GM23338 (cell line): Measurements from ENCODE around the gene DYNLL2. TPM values are rescaled to one million over a fixed set of nuclear protein-coding genes. Genes with fewer than 3 reads are reported as not detected.

Experiments used
- ATAC-seq: fragments of 200-7000 bp; cut with Tn5 transposase; 3 replicates; pipeline ENCODE4 v1.9.1; 2020
- DNase-seq: peaks from one replicate; pipeline ENCODE4 v3.0.0-alpha.2; 2015; ENCODE audit warnings: low spot score
- H2AFZ ChIP-seq: fragments of 200-600 bp; sonication (generic); 2 replicates; pipeline ENCODE4 v1.8.0; 2016; ENCODE audit warnings: antibody characterized with exemption, mild to moderate bottlenecking, moderate library complexity
- H3F3A ChIP-seq: fragments of 200-600 bp; sonication (generic); replicated peaks from 2 replicates; pipeline ENCODE4 v1.8.0; 2017; ENCODE audit warnings: antibody characterized with exemption, mixed run types, low read depth
- H3K27ac ChIP-seq: fragments of 200-600 bp; sonication (generic); 2 replicates; pipeline ENCODE4 v1.6.1; 2016; ENCODE audit warnings: low read depth
- H3K27me3 ChIP-seq: fragments of 200-600 bp; sonication (generic); 2 replicates; pipeline ENCODE4 v1.8.0; 2016; ENCODE audit warnings: mild to moderate bottlenecking, mixed run types, moderate library complexity; ENCODE audit not compliant: insufficient read depth
- H3K36me3 ChIP-seq: fragments of 200-600 bp; sonication (generic); 2 replicates; pipeline ENCODE4 v1.8.0; 2016; ENCODE audit warnings: mild to moderate bottlenecking; ENCODE audit not compliant: insufficient read depth
- H3K4me1 ChIP-seq: fragments of 200-600 bp; sonication (generic); 2 replicates; pipeline ENCODE4 v1.8.0; 2016; ENCODE audit warnings: mild to moderate bottlenecking, moderate library complexity; ENCODE audit not compliant: insufficient read depth
- H3K4me2 ChIP-seq: fragments of 200-600 bp; sonication (generic); 2 replicates; pipeline ENCODE4 v1.7.1; 2017; ENCODE audit warnings: mixed run types
- H3K4me3 ChIP-seq: fragments of 200-600 bp; sonication (generic); 2 replicates; pipeline ENCODE4 v1.6.1; 2016; ENCODE audit warnings: mixed run types
- H3K79me2 ChIP-seq: fragments of 200-600 bp; sonication (generic); replicated peaks from 2 replicates; pipeline ENCODE4 v1.8.0; 2017; ENCODE audit warnings: mild to moderate bottlenecking; ENCODE audit not compliant: insufficient read depth
- H3K9me2 ChIP-seq: fragments of 200-600 bp; sonication (generic); 2 replicates; pipeline ENCODE4 v1.8.0; 2017; ENCODE audit not compliant: insufficient read depth
- H4K20me1 ChIP-seq: fragments of 200-600 bp; sonication (generic); replicated peaks from 2 replicates; pipeline ENCODE4 v1.8.0; 2017; ENCODE audit warnings: mild to moderate bottlenecking; ENCODE audit not compliant: insufficient read depth
- H3K27ac Mint-ChIP-seq: 2 replicates; pipeline ENCODE4 v1.8.0; 2020; ENCODE audit warnings: inconsistent platforms, mild to moderate bottlenecking, moderate library complexity, mixed read lengths
- H3K27me3 Mint-ChIP-seq: 3 replicates; pipeline ENCODE4 v1.8.0; 2022; ENCODE audit warnings: low read depth, mild to moderate bottlenecking, moderate library complexity, mixed read lengths, inconsistent platforms; ENCODE audit not compliant: insufficient read depth, poor library complexity
- H3K36me3 Mint-ChIP-seq: 3 replicates; pipeline ENCODE4 v1.8.0; 2021; ENCODE audit warnings: low read depth, mild to moderate bottlenecking, inconsistent platforms, moderate library complexity, mixed read lengths
- H3K4me1 Mint-ChIP-seq: 3 replicates; pipeline ENCODE4 v1.8.0; 2020; ENCODE audit warnings: mild to moderate bottlenecking, inconsistent platforms, mixed read lengths
- H3K4me3 Mint-ChIP-seq: 3 replicates; pipeline ENCODE4 v1.8.0; 2021; ENCODE audit warnings: moderate library complexity, mild to moderate bottlenecking, inconsistent platforms, mixed read lengths
- H3K9me3 Mint-ChIP-seq: 3 replicates; pipeline ENCODE4 v1.8.0; 2020; ENCODE audit warnings: moderate library complexity, mild to moderate bottlenecking, inconsistent platforms, mixed read lengths
- CREB1 ChIP-seq: fragments of 250-450 bp; sonication (Bioruptor Pico); IDR thresholded peaks from 2 replicates; pipeline ENCODE4 v1.5.0; 2020; ENCODE audit warnings: low read depth, mild to moderate bottlenecking, moderate library complexity
- CTCF ChIP-seq, 2 experiments: fragments of 200-600 bp in 1 of 2; sonication (generic) in 1 of 2; conservative IDR thresholded peaks; 2 replicates each; pipeline versions ENCODE4 v1.5.1 to v1.6.1; 2016 to 2017; ENCODE audit warnings: antibody characterized with exemption in 2 of 2, low read depth in 2 of 2, mild to moderate bottlenecking in 2 of 2, moderate library complexity in 1 of 2
- EZH2 ChIP-seq: fragments of 200-600 bp; sonication (generic); IDR thresholded peaks from one replicate; pipeline ENCODE4 v1.8.0; 2017; ENCODE audit warnings: antibody characterized with exemption, mild to moderate bottlenecking, low read depth; ENCODE audit not compliant: unreplicated experiment
- NANOG ChIP-seq: IDR thresholded peaks from 2 replicates; pipeline ENCODE4 v1.6.1; 2016; ENCODE audit warnings: antibody characterized with exemption, borderline replicate concordance
- POLR2AphosphoS5 ChIP-seq: IDR thresholded peaks from 2 replicates; pipeline ENCODE4 v1.6.1; 2016; ENCODE audit warnings: antibody characterized with exemption, low read depth
- STAT1 ChIP-seq: IDR thresholded peaks from one replicate; pipeline ENCODE4 v1.6.1; 2016; ENCODE audit warnings: antibody characterized with exemption; ENCODE audit not compliant: unreplicated experiment
- ZNF331 ChIP-seq: fragments of 250-450 bp; sonication (Bioruptor Pico); IDR thresholded peaks from 2 replicates; pipeline ENCODE4 v1.5.0; 2020; ENCODE audit warnings: low read depth, mild to moderate bottlenecking, moderate library complexity
- polyA plus RNA-seq: library from polyadenylated mRNA; unstranded; fragments of >200 nt; fragmentation: Nextera tagmentation; extraction: Ambion mirVana; gene quantifications from 2 replicates; pipeline ENCODE4 v1.2.1, GENCODE V29; 2016
- total RNA-seq: library from RNA; depleted of rRNA; stranded (reverse); fragments of >200 nt; shearing (Covaris generic); gene quantifications from 2 replicates; pipeline ENCODE4 v1.2.3, GENCODE V29; 2014
- TF ChIP-seq, protein P1 (sequence below): fragments of 250-450 bp; sonication (Bioruptor Pico); IDR thresholded peaks from 2 replicates; pipeline ENCODE4 v1.5.0; 2020; ENCODE audit warnings: mild to moderate bottlenecking, moderate library complexity
- TF ChIP-seq, protein P2 (sequence below): IDR thresholded peaks from 2 replicates; pipeline ENCODE4 v1.6.1; 2016; ENCODE audit warnings: antibody characterized with exemption

DYNLL2 gene
- total and polyA plus RNA-seq, 2 experiments from 2014 or later, result 5.1 to 30.0 TPM

- TF ChIP-seq, protein P1, sequence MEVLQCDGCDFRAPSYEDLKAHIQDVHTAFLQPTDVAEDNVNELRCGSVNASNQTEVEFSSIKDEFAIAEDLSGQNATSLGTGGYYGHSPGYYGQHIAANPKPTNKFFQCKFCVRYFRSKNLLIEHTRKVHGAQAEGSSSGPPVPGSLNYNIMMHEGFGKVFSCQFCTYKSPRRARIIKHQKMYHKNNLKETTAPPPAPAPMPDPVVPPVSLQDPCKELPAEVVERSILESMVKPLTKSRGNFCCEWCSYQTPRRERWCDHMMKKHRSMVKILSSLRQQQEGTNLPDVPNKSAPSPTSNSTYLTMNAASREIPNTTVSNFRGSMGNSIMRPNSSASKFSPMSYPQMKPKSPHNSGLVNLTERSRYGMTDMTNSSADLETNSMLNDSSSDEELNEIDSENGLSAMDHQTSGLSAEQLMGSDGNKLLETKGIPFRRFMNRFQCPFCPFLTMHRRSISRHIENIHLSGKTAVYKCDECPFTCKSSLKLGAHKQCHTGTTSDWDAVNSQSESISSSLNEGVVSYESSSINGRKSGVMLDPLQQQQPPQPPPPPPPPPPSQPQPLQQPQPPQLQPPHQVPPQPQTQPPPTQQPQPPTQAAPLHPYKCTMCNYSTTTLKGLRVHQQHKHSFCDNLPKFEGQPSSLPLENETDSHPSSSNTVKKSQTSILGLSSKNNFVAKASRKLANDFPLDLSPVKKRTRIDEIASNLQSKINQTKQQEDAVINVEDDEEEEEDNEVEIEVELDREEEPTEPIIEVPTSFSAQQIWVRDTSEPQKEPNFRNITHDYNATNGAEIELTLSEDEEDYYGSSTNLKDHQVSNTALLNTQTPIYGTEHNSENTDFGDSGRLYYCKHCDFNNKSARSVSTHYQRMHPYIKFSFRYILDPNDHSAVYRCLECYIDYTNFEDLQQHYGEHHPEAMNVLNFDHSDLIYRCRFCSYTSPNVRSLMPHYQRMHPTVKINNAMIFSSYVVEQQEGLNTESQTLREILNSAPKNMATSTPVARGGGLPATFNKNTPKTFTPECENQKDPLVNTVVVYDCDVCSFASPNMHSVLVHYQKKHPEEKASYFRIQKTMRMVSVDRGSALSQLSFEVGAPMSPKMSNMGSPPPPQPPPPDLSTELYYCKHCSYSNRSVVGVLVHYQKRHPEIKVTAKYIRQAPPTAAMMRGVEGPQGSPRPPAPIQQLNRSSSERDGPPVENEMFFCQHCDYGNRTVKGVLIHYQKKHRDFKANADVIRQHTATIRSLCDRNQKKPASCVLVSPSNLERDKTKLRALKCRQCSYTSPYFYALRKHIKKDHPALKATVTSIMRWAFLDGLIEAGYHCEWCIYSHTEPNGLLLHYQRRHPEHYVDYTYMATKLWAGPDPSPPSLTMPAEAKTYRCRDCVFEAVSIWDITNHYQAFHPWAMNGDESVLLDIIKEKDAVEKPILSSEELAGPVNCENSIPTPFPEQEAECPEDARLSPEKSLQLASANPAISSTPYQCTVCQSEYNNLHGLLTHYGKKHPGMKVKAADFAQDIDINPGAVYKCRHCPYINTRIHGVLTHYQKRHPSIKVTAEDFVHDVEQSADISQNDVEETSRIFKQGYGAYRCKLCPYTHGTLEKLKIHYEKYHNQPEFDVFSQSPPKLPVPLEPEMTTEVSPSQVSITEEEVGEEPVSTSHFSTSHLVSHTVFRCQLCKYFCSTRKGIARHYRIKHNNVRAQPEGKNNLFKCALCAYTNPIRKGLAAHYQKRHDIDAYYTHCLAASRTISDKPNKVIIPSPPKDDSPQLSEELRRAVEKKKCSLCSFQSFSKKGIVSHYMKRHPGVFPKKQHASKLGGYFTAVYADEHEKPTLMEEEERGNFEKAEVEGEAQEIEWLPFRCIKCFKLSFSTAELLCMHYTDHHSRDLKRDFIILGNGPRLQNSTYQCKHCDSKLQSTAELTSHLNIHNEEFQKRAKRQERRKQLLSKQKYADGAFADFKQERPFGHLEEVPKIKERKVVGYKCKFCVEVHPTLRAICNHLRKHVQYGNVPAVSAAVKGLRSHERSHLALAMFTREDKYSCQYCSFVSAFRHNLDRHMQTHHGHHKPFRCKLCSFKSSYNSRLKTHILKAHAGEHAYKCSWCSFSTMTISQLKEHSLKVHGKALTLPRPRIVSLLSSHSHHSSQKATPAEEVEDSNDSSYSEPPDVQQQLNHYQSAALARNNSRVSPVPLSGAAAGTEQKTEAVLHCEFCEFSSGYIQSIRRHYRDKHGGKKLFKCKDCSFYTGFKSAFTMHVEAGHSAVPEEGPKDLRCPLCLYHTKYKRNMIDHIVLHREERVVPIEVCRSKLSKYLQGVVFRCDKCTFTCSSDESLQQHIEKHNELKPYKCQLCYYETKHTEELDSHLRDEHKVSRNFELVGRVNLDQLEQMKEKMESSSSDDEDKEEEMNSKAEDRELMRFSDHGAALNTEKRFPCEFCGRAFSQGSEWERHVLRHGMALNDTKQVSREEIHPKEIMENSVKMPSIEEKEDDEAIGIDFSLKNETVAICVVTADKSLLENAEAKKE, result no peak
These were observed 5.4 kb downstream of the DYNLL2 start (continued) for GRCh38 chr17:58088624-58089023.

GRCh38 chr17:58089111-58089510, 5.9 kb downstream of the DYNLL2 start:
- DNase-seq (no peak), ATAC-seq (no peak)
- Mint-ChIP-seq H3K27me3 (peaks cover 4% of the 10 kb centered on the region), H3K36me3 (peaks cover 95% of the 10 kb centered on the region), H3K9me3 (no peaks in the 10 kb centered on the region), H3K4me3 (no peak overlapping the region), H3K4me1 (peaks cover 35% of the 10 kb centered on the region), H3K27ac (no peak overlapping the region)
- TF ChIP-seq, protein P2, sequence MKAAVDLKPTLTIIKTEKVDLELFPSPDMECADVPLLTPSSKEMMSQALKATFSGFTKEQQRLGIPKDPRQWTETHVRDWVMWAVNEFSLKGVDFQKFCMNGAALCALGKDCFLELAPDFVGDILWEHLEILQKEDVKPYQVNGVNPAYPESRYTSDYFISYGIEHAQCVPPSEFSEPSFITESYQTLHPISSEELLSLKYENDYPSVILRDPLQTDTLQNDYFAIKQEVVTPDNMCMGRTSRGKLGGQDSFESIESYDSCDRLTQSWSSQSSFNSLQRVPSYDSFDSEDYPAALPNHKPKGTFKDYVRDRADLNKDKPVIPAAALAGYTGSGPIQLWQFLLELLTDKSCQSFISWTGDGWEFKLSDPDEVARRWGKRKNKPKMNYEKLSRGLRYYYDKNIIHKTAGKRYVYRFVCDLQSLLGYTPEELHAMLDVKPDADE, result no peak
- TF ChIP-seq ZNF331 (no peak), NANOG (no peak), CTCF (conservative IDR thresholded peaks at IDR 0.05; ENCODE audit: low read depth in 2 of 2) (no peak), CREB1 (CRISPR knock-in tag) (no peak), EZH2 (no peak), POLR2AphosphoS5 (no peak), STAT1 (no peak)
- H3K4me2 ChIP-seq, result no peak overlapping the region
- H3K79me2 ChIP-seq, result peaks cover 64% of the 10 kb centered on the region
- peaks cover 58% of the 10 kb centered on the region for H4K20me1 ChIP-seq
- no peak overlapping the region for H3K4me3 ChIP-seq
- H3F3A ChIP-seq, result 0 out of 2 replicates have a peak, but pooled peaks cover 3% of the 10 kb centered on the region
- no peaks in the 10 kb centered on the region for H3K9me2 ChIP-seq
- H2AFZ ChIP-seq, result no peak overlapping the region
- peaks cover 13% of the 10 kb centered on the region for H3K4me1 ChIP-seq
- H3K27me3 ChIP-seq, result no peaks in the 10 kb centered on the region
- peaks cover 43% of the 10 kb centered on the region for H3K36me3 ChIP-seq
- H3K27ac ChIP-seq, result no peak overlapping the region
